Activated T-helper 1 cell treated with anti-CD3 and anti-CD28 coated beads, Interleukin-12 subunit alpha, Interleukin-12 subunit beta, Interleukin-2, Interleukin-4 antibody, amounts not matched to agents 30 ng/mL and 10 ng/mL and 1 ng/mL, durations not matched to agents 14 hours and 24 hours and 36 hours (primary cell): ENCODE results near the gene ELMOD3. TPM values are rescaled to one million over a fixed set of nuclear protein-coding genes. Genes with fewer than 3 reads are reported as not detected.
"Not testable (repeated sequence)": the region's sequence is repeated elsewhere in the genome, so short reads cannot be mapped to it uniquely, and the experiment has no call there.

Source experiments
- DNase-seq: peaks from one replicate; pipeline ENCODE4 v3.0.0; 2021; ENCODE audit warnings: low spot score
- H3K27ac Mint-ChIP-seq: one replicate; pipeline ENCODE4 v1.8.0; 2021; ENCODE audit warnings: mild to moderate bottlenecking, mixed read lengths
- H3K27me3 Mint-ChIP-seq: one replicate; pipeline ENCODE4 v1.8.0; 2022; ENCODE audit warnings: mild to moderate bottlenecking, moderate library complexity, mixed read lengths; ENCODE audit not compliant: insufficient read depth
- H3K36me3 Mint-ChIP-seq: one replicate; pipeline ENCODE4 v1.8.0; 2021; ENCODE audit warnings: low read depth, mixed read lengths
- H3K4me1 Mint-ChIP-seq: one replicate; pipeline ENCODE4 v1.8.0; 2021; ENCODE audit warnings: low read depth, mixed read lengths
- H3K4me3 Mint-ChIP-seq: one replicate; pipeline ENCODE4 v1.8.0; 2021; ENCODE audit warnings: mild to moderate bottlenecking, moderate library complexity, mixed read lengths
- H3K9me3 Mint-ChIP-seq: one replicate; pipeline ENCODE4 v1.8.0; 2021; ENCODE audit warnings: mixed read lengths
- intact Hi-C: fragments of 100-400 bp; cut with micrococcal nuclease; formaldehyde crosslinking; loops from one replicate; pipeline ENCODE4 v1.15.1; 2024
- total RNA-seq: library from RNA; stranded (reverse); gene quantifications from 2 replicates; pipeline ENCODE4 v1.2.3, GENCODE V29; 2022

ELMOD3 gene
- total RNA-seq, 1 donor from 2014 or later, result 15.9 TPM

- H3K27me3 Mint-ChIP-seq, result no peaks in the 10 kb centered on the region
- DNase-seq, result no peak
- no peaks in the 10 kb centered on the region for H3K36me3 Mint-ChIP-seq
- intact Hi-C loops, result no loop called here
- H3K4me1 Mint-ChIP-seq, result peaks cover 8% of the 10 kb centered on the region
- H3K27ac Mint-ChIP-seq, result no peak overlapping the region
- no peak overlapping the region for H3K4me3 Mint-ChIP-seq
- no peaks in the 10 kb centered on the region for H3K9me3 Mint-ChIP-seq
These were observed 77.1 kb downstream of the ELMOD3 start for GRCh38 chr2:85431570-85432205.

- no peaks in the 10 kb centered on the region for H3K9me3 Mint-ChIP-seq
- peaks cover 1% of the 10 kb centered on the region for H3K27me3 Mint-ChIP-seq
- no peaks in the 10 kb centered on the region for H3K36me3 Mint-ChIP-seq
- no peak overlapping the region for H3K4me3 Mint-ChIP-seq
- peaks cover 20% of the 10 kb centered on the region for H3K4me1 Mint-ChIP-seq
- intact Hi-C loops, result no loop called here
- no peak for DNase-seq
- no peak overlapping the region for H3K27ac Mint-ChIP-seq
These were observed 79.0 kb downstream of the ELMOD3 start for GRCh38 chr2:85433511-85434089.

GRCh38 chr2:85434696-85435095, 80.1 kb downstream of the ELMOD3 start:
- Mint-ChIP-seq H3K4me1 (peaks cover 21% of the 10 kb centered on the region), H3K27me3 (peaks cover 1% of the 10 kb centered on the region), H3K9me3 (no peaks in the 10 kb centered on the region), H3K36me3 (no peaks in the 10 kb centered on the region), H3K4me3 (no peak overlapping the region), H3K27ac (no peak overlapping the region)
- intact Hi-C loops, result no loop called here
- no peak for DNase-seq

- no peak for DNase-seq
- Mint-ChIP-seq H3K27ac (no peak overlapping the region), H3K36me3 (no peaks in the 10 kb centered on the region), H3K9me3 (no peaks in the 10 kb centered on the region), H3K4me3 (peak overlapping the region; percentile 53), H3K27me3 (peaks cover 1% of the 10 kb centered on the region), H3K4me1 (peaks cover 26% of the 10 kb centered on the region)
- intact Hi-C loops, result no loop called here
These were observed 80.8 kb downstream of the ELMOD3 start for GRCh38 chr2:85435220-85435958.

- H3K27me3 Mint-ChIP-seq, result peaks cover 1% of the 10 kb centered on the region
- H3K27ac Mint-ChIP-seq, result peak overlapping the region; percentile 97
- no peak for DNase-seq
- peak overlapping the region; percentile 83 for H3K4me3 Mint-ChIP-seq
- intact Hi-C loops, result no loop called here
- H3K9me3 Mint-ChIP-seq, result no peaks in the 10 kb centered on the region
- H3K36me3 Mint-ChIP-seq, result no peaks in the 10 kb centered on the region
- H3K4me1 Mint-ChIP-seq, result peaks cover 26% of the 10 kb centered on the region
These were observed 81.6 kb downstream of the ELMOD3 start for GRCh38 chr2:85435981-85436835.

- intact Hi-C loops, result loop anchor here (1.0 kb wide), 1 partner anchor 17 kb away; no protein-coding TSS in a partner anchor
- Mint-ChIP-seq H3K9me3 (no peaks in the 10 kb centered on the region), H3K27me3 (peaks cover 1% of the 10 kb centered on the region), H3K4me3 (peak overlapping the region; percentile 83), H3K36me3 (no peaks in the 10 kb centered on the region), H3K4me1 (peaks cover 26% of the 10 kb centered on the region), H3K27ac (peak overlapping the region; percentile 97)
- DNase-seq, result no peak
These were observed 82.4 kb downstream of the ELMOD3 start for GRCh38 chr2:85436836-85437487.

- DNase-seq, result peak; percentile 66
- H3K36me3 Mint-ChIP-seq, result no peaks in the 10 kb centered on the region
- peaks cover 26% of the 10 kb centered on the region for H3K4me1 Mint-ChIP-seq
- peak overlapping the region; percentile 88 for H3K4me3 Mint-ChIP-seq
- H3K27ac Mint-ChIP-seq, result peak overlapping the region; percentile 97
- no peaks in the 10 kb centered on the region for H3K9me3 Mint-ChIP-seq
- intact Hi-C loops, result loop anchor here (1.0 kb wide), 4 partner anchors 17 to 158 kb away; partner anchors contain the start of genes ELMOD3, MAT2A, RETSAT and RNF181
- H3K27me3 Mint-ChIP-seq, result peaks cover 1% of the 10 kb centered on the region
These were observed 83.1 kb downstream of the ELMOD3 start for GRCh38 chr2:85437488-85438200.

- H3K27ac Mint-ChIP-seq, result peak overlapping the region; percentile 97
- no peaks in the 10 kb centered on the region for H3K9me3 Mint-ChIP-seq
- peaks cover 1% of the 10 kb centered on the region for H3K27me3 Mint-ChIP-seq
- DNase-seq, result no peak
- intact Hi-C loops, result loop anchor here (1.0 kb wide), 3 partner anchors 84 to 157 kb away; partner anchors contain the start of genes ELMOD3, MAT2A, RETSAT and RNF181
- peaks cover 26% of the 10 kb centered on the region for H3K4me1 Mint-ChIP-seq
- peak overlapping the region; percentile 88 for H3K4me3 Mint-ChIP-seq
- H3K36me3 Mint-ChIP-seq, result no peaks in the 10 kb centered on the region
These were observed 83.8 kb downstream of the ELMOD3 start for GRCh38 chr2:85438201-85439024.

- no peak for DNase-seq
- Mint-ChIP-seq H3K27ac (peak overlapping the region; percentile 97), H3K9me3 (no peaks in the 10 kb centered on the region), H3K36me3 (no peaks in the 10 kb centered on the region), H3K4me3 (peak overlapping the region; percentile 26), H3K27me3 (peaks cover 1% of the 10 kb centered on the region), H3K4me1 (peaks cover 26% of the 10 kb centered on the region)
- intact Hi-C loops, result no loop called here
These were observed 84.5 kb downstream of the ELMOD3 start for GRCh38 chr2:85439025-85439472.

- Mint-ChIP-seq H3K4me3 (peak overlapping the region; percentile 68), H3K4me1 (peaks cover 26% of the 10 kb centered on the region), H3K27ac (peak overlapping the region; percentile 77)
- DNase-seq, H3K27me3 Mint-ChIP-seq, H3K9me3 Mint-ChIP-seq, H3K36me3 Mint-ChIP-seq, intact Hi-C loops: not testable (repeated sequence)
These were observed 85.0 kb downstream of the ELMOD3 start for GRCh38 chr2:85439569-85439968.

GRCh38 chr2:85439986-85440385, 85.4 kb downstream of the ELMOD3 start:
- H3K4me1 Mint-ChIP-seq, result peaks cover 26% of the 10 kb centered on the region
- intact Hi-C loops, result no loop called here
- H3K27ac Mint-ChIP-seq, result peak overlapping the region; percentile 77
- peaks cover 1% of the 10 kb centered on the region for H3K27me3 Mint-ChIP-seq
- no peak for DNase-seq
- H3K36me3 Mint-ChIP-seq, result no peaks in the 10 kb centered on the region
- no peaks in the 10 kb centered on the region for H3K9me3 Mint-ChIP-seq
- H3K4me3 Mint-ChIP-seq, result peak overlapping the region; percentile 68
